ENCODE results near the gene SEBOX. TPM values are rescaled to one million over a fixed set of nuclear protein-coding genes. Genes with fewer than 3 reads are reported as not detected.
A peak's percentile ranks its signal among the peaks of the same experiment; 100 is the strongest.

The SEBOX gene
- total and polyA plus RNA-seq, 2 of the 8 experiments (the other 6 are each of a cell fraction or from before 2014, with no cell fraction given) = not detected

DNA sequence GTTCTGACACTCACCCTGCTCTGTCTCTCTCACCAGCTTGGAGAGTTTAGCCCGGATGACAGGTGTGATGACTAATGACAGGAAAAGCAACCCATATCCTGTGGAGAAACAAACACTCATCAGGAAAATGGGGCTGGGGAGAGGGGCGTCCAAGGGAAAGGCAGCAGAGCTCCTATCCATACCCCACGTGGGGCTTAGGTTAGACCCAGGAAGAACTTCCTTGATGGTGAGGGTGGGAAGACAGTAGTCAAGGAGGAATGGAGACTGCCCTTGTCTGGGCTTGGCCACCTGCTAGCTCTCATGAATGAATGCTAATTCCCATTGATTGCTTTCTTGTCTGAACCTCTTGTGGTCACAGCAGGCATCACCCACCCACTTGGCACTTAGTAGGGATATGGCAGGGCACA lies 37.2 kb upstream of the SEBOX start (continued):
- TF ChIP-seq GTF2F1 (IDR thresholded peaks at IDR 0.05; ENCODE audit: borderline replicate concordance, low read depth, low read length) (no peak), EP300 (IDR thresholded peaks at IDR 0.05; ENCODE audit: borderline replicate concordance in 1 of 2, low read depth in 2 of 2, low read length in 2 of 2) (peak in 1 of 2 experiments; percentile 87; a peak in 1 of 3 replicates), TCF12 (IDR thresholded peaks at IDR 0.05; ENCODE audit: low read depth, low read length) (peak; percentile 90), CBX5 (IDR thresholded peaks at IDR 0.05; ENCODE audit: low read depth, low read length) (no peak), TEAD4 (IDR thresholded peaks at IDR 0.05; ENCODE audit: low read depth, low read length) (no peak), CREB1 (IDR thresholded peaks at IDR 0.05) (no peak), ASH2L (IDR thresholded peaks at IDR 0.05; ENCODE audit: low read length) (no peak), SIX5 (IDR thresholded peaks at IDR 0.05; ENCODE audit: low read depth, low read length) (no peak), GABPA (IDR thresholded peaks at IDR 0.05; ENCODE audit: borderline replicate concordance, insufficient read depth, low read length) (no peak), CHD1 (IDR thresholded peaks at IDR 0.05; ENCODE audit: low read depth, low read length) (no peak), EZH2 (IDR thresholded peaks at IDR 0.05; ENCODE audit: low read depth, low read length, severe bottlenecking) (no peak), SRF (IDR thresholded peaks at IDR 0.05; ENCODE audit: low read depth, low read length) (no peak), SIRT6 (IDR thresholded peaks at IDR 0.05; ENCODE audit: low read length) (no peak), NRF1 (IDR thresholded peaks at IDR 0.05; ENCODE audit: low read depth, low read length) (no peak), RNF2 (IDR thresholded peaks at IDR 0.05; ENCODE audit: borderline replicate concordance, low read depth, low read length, missing control alignments, poor library complexity, severe bottlenecking) (no peak), RAD21 (IDR thresholded peaks at IDR 0.05 in 1 of 2, conservative IDR thresholded peaks at IDR 0.05 in 1 of 2; ENCODE audit: low read depth in 2 of 2, low read length in 2 of 2) (no peak)
